Peyer's patch (tissue), 4 donors: ENCODE data around the gene S100A6. TPM values are rescaled to one million over a fixed set of nuclear protein-coding genes. Genes with fewer than 3 reads are reported as not detected.
"Not testable (repeated sequence)": the region's sequence is repeated elsewhere in the genome, so short reads cannot be mapped to it uniquely, and the experiment has no call there.

ENCODE experiments used
- DNase-seq, 3 donors: peaks; one replicate each; pipeline ENCODE4 v3.0.0-alpha.2; 2017 to 2019
- H3K27ac ChIP-seq, 4 donors: fragments of 200-600 bp; sonication (generic); one replicate each; pipeline ENCODE4 v1.5.1; 2016 to 2019
- H3K27me3 ChIP-seq, 2 donors: fragments of 200-600 bp; sonication (generic); one replicate each; pipeline ENCODE4 v1.5.1; 2019
- H3K36me3 ChIP-seq, 3 donors: fragments of 200-600 bp; sonication (generic); one replicate each; pipeline ENCODE4 v1.5.1; 2016 to 2019
- H3K4me1 ChIP-seq, 4 donors: fragments of 200-600 bp; sonication (generic); one replicate each; pipeline ENCODE4 v1.5.1; 2016 to 2019
- H3K4me3 ChIP-seq, 4 donors: fragments of 200-600 bp; sonication (generic); 1 replicate in 3 of 4; 2 replicates in 1 of 4; pipeline ENCODE4 v1.5.1; 2016 to 2019; ENCODE audit warnings: mild to moderate bottlenecking in 1 of 4
- H3K9me3 ChIP-seq, 4 donors: fragments of 200-600 bp; sonication (generic); one replicate each; pipeline ENCODE4 v1.5.1; 2016 to 2019; ENCODE audit warnings: mild to moderate bottlenecking in 1 of 4
- CTCF ChIP-seq, 6 experiments: fragments of 450-650 bp in 4 of 6; fragments of 200-600 bp in 2 of 6; sonication (generic) in 1 of 6; IDR thresholded peaks; one replicate each; pipeline ENCODE4 v1.5.1; 2017 to 2019; ENCODE audit warnings: antibody characterized with exemption in 6 of 6, mild to moderate bottlenecking in 3 of 6, moderate library complexity in 1 of 6
- POLR2A ChIP-seq, 2 donors: fragments of 450-650 bp; IDR thresholded peaks; one replicate each; pipeline ENCODE4 v1.5.1; 2017; ENCODE audit warnings: antibody characterized with exemption in 2 of 2, mild to moderate bottlenecking in 2 of 2, moderate library complexity in 2 of 2
- total RNA-seq, 4 donors: library from RNA; depleted of rRNA; stranded (reverse); fragments of >200 nt; gene quantifications; one replicate each; pipeline ENCODE4 v1.1.0, GENCODE V29; 2016

The S100A6 gene
- total RNA-seq, 4 donors from 2014 or later, result 321 to 366 (median 334) TPM

GRCh38 chr1:153578490-153578889, 42.7 kb upstream of the S100A6 start:
- DNase-seq, result no peak
- peaks cover 0 to 7% (median 0%) of the 10 kb centered on the region in 4 donors for H3K4me1 ChIP-seq
- H3K4me3 ChIP-seq, result no peak overlapping the region
- H3K27ac ChIP-seq, result no peak overlapping the region
- no peaks in the 10 kb centered on the region for H3K36me3 ChIP-seq
- H3K27me3 ChIP-seq, result no peaks in the 10 kb centered on the region
- no peak for TF ChIP-seq CTCF (IDR thresholded peaks at IDR 0.05)
- no peak for TF ChIP-seq POLR2A (IDR thresholded peaks at IDR 0.05)
- no peaks in the 10 kb centered on the region for H3K9me3 ChIP-seq

GRCh38 chr1:153577624-153578051, 41.8 kb upstream of the S100A6 start:
- H3K4me1 ChIP-seq, result peaks cover 0 to 10% (median 0%) of the 10 kb centered on the region in 4 donors
- DNase-seq, result no peak
- H3K4me3 ChIP-seq, result no peak overlapping the region
- TF ChIP-seq CTCF (IDR thresholded peaks at IDR 0.05) (no peak), POLR2A (IDR thresholded peaks at IDR 0.05) (no peak)
- H3K9me3 ChIP-seq, result no peaks in the 10 kb centered on the region
- H3K27me3 ChIP-seq, result no peaks in the 10 kb centered on the region
- no peak overlapping the region for H3K27ac ChIP-seq
- no peaks in the 10 kb centered on the region for H3K36me3 ChIP-seq

- no peaks in the 10 kb centered on the region for H3K9me3 ChIP-seq
- no peak overlapping the region for H3K4me3 ChIP-seq
- TF ChIP-seq CTCF (IDR thresholded peaks at IDR 0.05) (no peak), POLR2A (IDR thresholded peaks at IDR 0.05) (no peak)
- peaks cover 0 to 15% (median 0%) of the 10 kb centered on the region in 4 donors for H3K4me1 ChIP-seq
- no peaks in the 10 kb centered on the region for H3K36me3 ChIP-seq
- no peak overlapping the region for H3K27ac ChIP-seq
- no peak for DNase-seq
- no peaks in the 10 kb centered on the region for H3K27me3 ChIP-seq
Observed at GRCh38 chr1:153577138-153577537, 41.3 kb upstream of the S100A6 start.

- not testable (repeated sequence) for H3K27ac ChIP-seq, H3K27me3 ChIP-seq, H3K4me3 ChIP-seq, DNase-seq, H3K9me3 ChIP-seq, H3K36me3 ChIP-seq
- peaks cover 0 to 21% (median 0%) of the 10 kb centered on the region in 4 donors for H3K4me1 ChIP-seq
Observed at GRCh38 chr1:153575497-153575896, 39.7 kb upstream of the S100A6 start.

- not testable (repeated sequence) for H3K27me3 ChIP-seq, H3K4me3 ChIP-seq, DNase-seq, H3K36me3 ChIP-seq, H3K27ac ChIP-seq, H3K9me3 ChIP-seq
- peaks cover 0 to 21% (median 0%) of the 10 kb centered on the region in 4 donors for H3K4me1 ChIP-seq
Observed at GRCh38 chr1:153575081-153575491, 39.3 kb upstream of the S100A6 start.

GRCh38 chr1:153573351-153573750, 37.6 kb upstream of the S100A6 start:
- Histone ChIP-seq H3K4me3 (no peak overlapping the region), H3K27me3 (no peaks in the 10 kb centered on the region), H3K4me1 (peaks cover 0 to 21% (median 0%) of the 10 kb centered on the region in 4 donors), H3K27ac (peak overlapping the region in 2 of 4 donors; percentile 26 to 48), H3K36me3 (no peaks in the 10 kb centered on the region), H3K9me3 (no peaks in the 10 kb centered on the region)
- no peak for DNase-seq
- TF ChIP-seq CTCF (IDR thresholded peaks at IDR 0.05) (no peak), POLR2A (IDR thresholded peaks at IDR 0.05) (no peak)

GRCh38 chr1:153572569-153573015, 36.8 kb upstream of the S100A6 start:
- Histone ChIP-seq H3K36me3 (no peaks in the 10 kb centered on the region), H3K4me3 (no peak overlapping the region), H3K27ac (peak overlapping the region in 3 of 4 donors; percentile 26 to 48 (median 27)), H3K27me3 (no peaks in the 10 kb centered on the region), H3K4me1 (peaks cover 0 to 27% (median 0%) of the 10 kb centered on the region in 4 donors), H3K9me3 (no peaks in the 10 kb centered on the region)
- peak; percentile 79 to 94 (median 86) for DNase-seq
- TF ChIP-seq CTCF (IDR thresholded peaks at IDR 0.05), result peak in 5 of 6 experiments; percentile 51 to 97 (median 92)
- peak in 1 of 2 donors; percentile 21 for TF ChIP-seq POLR2A (IDR thresholded peaks at IDR 0.05)
